ENCODE data around the gene MARCKS. TPM values are rescaled to one million over a fixed set of nuclear protein-coding genes. Genes with fewer than 3 reads are reported as not detected.
A peak's percentile ranks its signal among the peaks of the same experiment; 100 is the strongest.

MARCKS gene
- total RNA-seq, 1 experiment from 2014 or later, result 93.2 TPM

DNA sequence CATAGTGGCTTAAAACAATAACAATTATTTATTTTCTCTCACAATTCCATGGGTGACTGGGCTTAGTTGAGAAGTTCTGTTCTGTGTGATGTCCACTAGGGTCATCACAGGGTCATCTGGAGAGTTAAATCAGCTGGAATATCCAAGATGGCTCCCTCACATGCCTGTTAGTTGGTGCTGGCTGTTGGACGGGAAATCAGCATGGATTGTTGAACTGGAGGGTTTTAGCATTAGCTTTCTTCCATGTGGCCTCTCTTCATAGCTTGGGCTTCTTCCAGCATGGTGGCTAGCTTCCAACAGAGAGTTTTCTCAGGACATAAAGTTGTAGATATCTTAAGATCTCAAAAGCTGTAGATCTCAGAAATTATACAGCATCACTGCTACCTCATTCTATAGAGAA lies 19.6 kb downstream of the MARCKS start:
- no peaks in the 10 kb centered on the region for H3K36me3 ChIP-seq (ENCODE audit: low read depth)
- intact Hi-C loops (cut with micrococcal nuclease; ENCODE audit: unreplicated experiment), result loop anchor here (5.0 kb wide), 3 partner anchors 384 to 999 kb away; no protein-coding TSS in a partner anchor
- no peaks in the 10 kb centered on the region for H3K27me3 ChIP-seq (ENCODE audit: insufficient read depth, low read depth)
- H3F3A ChIP-seq (ENCODE audit: insufficient read depth, low read depth), result no peaks in the 10 kb centered on the region; the same call in 1 of the 2 replicates
- H3K4me1 ChIP-seq (replicated peaks; ENCODE audit: insufficient read depth), result peaks cover 10% of the 10 kb centered on the region
- ChIA-PET POLR2A (ENCODE audit: unreplicated experiment) (no interaction called here), CTCF (interaction anchor here (0.6 kb wide), 1 partner anchor 192 kb away, joined by 4 read pairs; no protein-coding TSS in a partner anchor)
- TF ChIP-seq, protein P1, sequence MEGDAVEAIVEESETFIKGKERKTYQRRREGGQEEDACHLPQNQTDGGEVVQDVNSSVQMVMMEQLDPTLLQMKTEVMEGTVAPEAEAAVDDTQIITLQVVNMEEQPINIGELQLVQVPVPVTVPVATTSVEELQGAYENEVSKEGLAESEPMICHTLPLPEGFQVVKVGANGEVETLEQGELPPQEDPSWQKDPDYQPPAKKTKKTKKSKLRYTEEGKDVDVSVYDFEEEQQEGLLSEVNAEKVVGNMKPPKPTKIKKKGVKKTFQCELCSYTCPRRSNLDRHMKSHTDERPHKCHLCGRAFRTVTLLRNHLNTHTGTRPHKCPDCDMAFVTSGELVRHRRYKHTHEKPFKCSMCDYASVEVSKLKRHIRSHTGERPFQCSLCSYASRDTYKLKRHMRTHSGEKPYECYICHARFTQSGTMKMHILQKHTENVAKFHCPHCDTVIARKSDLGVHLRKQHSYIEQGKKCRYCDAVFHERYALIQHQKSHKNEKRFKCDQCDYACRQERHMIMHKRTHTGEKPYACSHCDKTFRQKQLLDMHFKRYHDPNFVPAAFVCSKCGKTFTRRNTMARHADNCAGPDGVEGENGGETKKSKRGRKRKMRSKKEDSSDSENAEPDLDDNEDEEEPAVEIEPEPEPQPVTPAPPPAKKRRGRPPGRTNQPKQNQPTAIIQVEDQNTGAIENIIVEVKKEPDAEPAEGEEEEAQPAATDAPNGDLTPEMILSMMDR (conservative IDR thresholded peaks at IDR 0.05), result no peak
- TF ChIP-seq EZH2 (IDR thresholded peaks at IDR 0.05; ENCODE audit: low read depth), result no peak
- H3K4me2 ChIP-seq, result no peak overlapping the region
- no peaks in the 10 kb centered on the region for H3K79me2 ChIP-seq (ENCODE audit: low read depth)
- H3K4me3 ChIP-seq, result no peak overlapping the region
- H2AFZ ChIP-seq, result no peak overlapping the region
- no peaks in the 10 kb centered on the region for H4K20me1 ChIP-seq (ENCODE audit: insufficient read depth)
- H3K27ac ChIP-seq, result no peak overlapping the region
- no TSS peak for BruUV-seq (replicated peaks)
- H3K9me2 ChIP-seq (ENCODE audit: insufficient read depth), result no peaks in the 10 kb centered on the region
- DNase-seq, result no peak
- no peaks in the 10 kb centered on the region for H3K9me3 ChIP-seq (ENCODE audit: insufficient read depth, low read depth)

DNA sequence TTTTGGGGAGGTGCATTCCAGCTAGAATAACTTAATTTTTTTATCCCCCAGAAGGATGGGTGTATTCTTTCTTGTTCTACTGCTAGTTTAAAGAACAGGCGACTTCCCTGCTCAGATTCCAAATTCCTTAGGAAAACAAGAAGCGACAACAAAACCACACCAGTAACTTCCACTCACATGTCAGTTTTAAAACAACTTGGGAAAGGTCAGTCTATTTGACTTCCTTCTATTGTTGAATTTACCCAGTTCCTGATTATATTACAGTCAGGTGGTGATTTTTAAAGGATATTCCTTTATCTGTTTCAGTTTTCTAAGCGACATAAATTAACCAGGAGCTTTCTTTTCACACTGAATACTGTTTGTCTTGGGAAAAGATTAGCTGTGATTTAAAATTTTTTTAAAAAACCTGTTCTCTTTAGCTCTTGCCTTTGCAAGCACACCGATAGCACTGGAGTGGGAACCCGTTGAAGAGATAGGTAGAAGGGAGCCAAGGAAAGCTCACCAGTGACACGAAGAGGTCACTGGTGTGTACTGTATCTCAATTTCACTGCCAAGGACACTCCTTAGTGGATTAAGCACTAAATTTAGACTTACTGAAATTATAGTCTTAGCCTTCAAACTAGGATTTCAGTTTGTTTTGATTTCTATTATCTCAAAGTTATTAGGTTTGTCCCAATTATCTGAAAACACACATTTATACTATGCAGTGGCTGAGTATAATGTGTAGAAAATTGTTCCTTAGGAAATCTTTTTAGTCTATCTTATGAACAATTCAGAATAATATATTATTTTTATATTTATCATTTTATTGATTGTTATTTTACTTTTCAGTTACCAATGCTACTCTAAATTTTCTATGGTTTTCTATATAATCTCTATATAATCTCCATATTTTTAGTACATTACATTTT lies 22.3 kb downstream of the MARCKS start:
- intact Hi-C loops (cut with micrococcal nuclease; ENCODE audit: unreplicated experiment), result loop anchor here (1.0 to 5.0 kb wide), 5 partner anchors 387 to 1099 kb away; no protein-coding TSS in a partner anchor
- Histone ChIP-seq H3K4me1 (replicated peaks; ENCODE audit: insufficient read depth) (peaks cover 10% of the 10 kb centered on the region), H3K27me3 (ENCODE audit: insufficient read depth, low read depth) (no peaks in the 10 kb centered on the region), H3K79me2 (ENCODE audit: low read depth) (no peaks in the 10 kb centered on the region), H4K20me1 (ENCODE audit: insufficient read depth) (no peaks in the 10 kb centered on the region), H3K9me3 (ENCODE audit: insufficient read depth, low read depth) (0 out of 2 replicates have a peak, but pooled peaks cover 7% of the 10 kb centered on the region), H3K36me3 (ENCODE audit: low read depth) (no peaks in the 10 kb centered on the region), H3K27ac (peak overlapping the region; percentile 49), H2AFZ (no peak overlapping the region), H3F3A (ENCODE audit: insufficient read depth, low read depth) (no peaks in the 10 kb centered on the region; the same call in 1 of the 2 replicates), H3K9me2 (ENCODE audit: insufficient read depth) (no peaks in the 10 kb centered on the region), H3K4me3 (no peak overlapping the region), H3K4me2 (peak overlapping the region; percentile 18)
- ChIA-PET CTCF (interaction anchor here (0.6 to 1.6 kb wide), 5 partner anchors 21 to 1093 kb away, joined by 3 to 21 read pairs (median 4); no protein-coding TSS in a partner anchor), POLR2A (ENCODE audit: unreplicated experiment) (interaction anchor here (0.6 kb wide), 3 partner anchors 14 to 1625 kb away, joined by 3 to 4 read pairs (median 3); no protein-coding TSS in a partner anchor)
- no TSS peak for BruUV-seq (replicated peaks)
- TF ChIP-seq EZH2 (IDR thresholded peaks at IDR 0.05; ENCODE audit: low read depth), result no peak
- TF ChIP-seq, protein P1 (conservative IDR thresholded peaks at IDR 0.05), result peak; percentile 85
- DNase-seq, result peak; percentile 54 to 77

DNA sequence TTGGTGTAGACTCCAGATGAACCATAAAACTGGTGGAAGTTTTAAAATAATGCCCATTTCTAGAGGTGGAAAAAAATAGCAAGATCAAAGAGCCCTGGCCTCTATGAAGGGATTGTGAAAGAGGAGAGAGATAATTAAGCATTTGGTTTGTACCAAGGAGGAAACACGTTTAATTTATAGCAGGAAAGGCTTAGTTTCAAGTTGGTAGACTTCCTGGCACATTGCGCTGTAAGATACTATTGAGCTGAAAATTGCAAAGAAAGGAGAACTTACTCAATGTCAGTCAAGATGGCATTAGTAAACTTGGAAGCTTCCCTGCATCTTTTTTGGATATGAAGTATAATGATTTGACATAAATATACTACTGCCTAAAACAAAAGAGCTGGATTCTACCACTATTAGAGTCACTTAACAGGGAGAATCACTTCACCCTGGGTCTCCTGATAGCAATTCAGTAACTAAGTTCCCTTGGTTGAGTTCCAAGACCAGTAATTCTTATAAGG lies 24.4 kb downstream of the MARCKS start:
- no peak for DNase-seq
- Histone ChIP-seq H3K27ac (no peak overlapping the region), H3K79me2 (ENCODE audit: low read depth) (no peaks in the 10 kb centered on the region), H2AFZ (no peak overlapping the region), H3K9me3 (ENCODE audit: insufficient read depth, low read depth) (0 out of 2 replicates have a peak, but pooled peaks cover 7% of the 10 kb centered on the region), H3F3A (ENCODE audit: insufficient read depth, low read depth) (no peaks in the 10 kb centered on the region; the same call in 1 of the 2 replicates), H3K4me2 (no peak overlapping the region), H3K4me3 (no peak overlapping the region), H3K4me1 (replicated peaks; ENCODE audit: insufficient read depth) (peaks cover 10% of the 10 kb centered on the region), H3K9me2 (ENCODE audit: insufficient read depth) (no peaks in the 10 kb centered on the region), H4K20me1 (ENCODE audit: insufficient read depth) (no peaks in the 10 kb centered on the region), H3K27me3 (ENCODE audit: insufficient read depth, low read depth) (no peaks in the 10 kb centered on the region), H3K36me3 (ENCODE audit: low read depth) (no peaks in the 10 kb centered on the region)
- CTCF ChIA-PET, result no interaction called here
- no TSS peak for BruUV-seq (replicated peaks)
- intact Hi-C loops (cut with micrococcal nuclease; ENCODE audit: unreplicated experiment), result no loop called here
- no peak for TF ChIP-seq EZH2 (IDR thresholded peaks at IDR 0.05; ENCODE audit: low read depth)
- TF ChIP-seq, protein P1 (conservative IDR thresholded peaks at IDR 0.05), result no peak
- POLR2A ChIA-PET (ENCODE audit: unreplicated experiment), result no interaction called here
